H1 (cell line): ENCODE results near the gene AGRP. TPM values are rescaled to one million over a fixed set of nuclear protein-coding genes. Genes with fewer than 3 reads are reported as not detected.

Source experiments
- ASH2L ChIP-seq: fragments of 200-600, 300-600 bp; sonication (generic); IDR thresholded peaks from one replicate; pipeline ENCODE4 v1.7.1; 2017; ENCODE audit warnings: low read length
- CBX5 ChIP-seq: fragments of 300-800, 300-1000 bp; sonication (generic); IDR thresholded peaks from 2 replicates; pipeline ENCODE4 v1.7.1; 2016; ENCODE audit warnings: antibody characterized with exemption, low read length, low read depth
- HDAC6 ChIP-seq: IDR thresholded peaks from one replicate; pipeline ENCODE4 v1.7.1; 2012; ENCODE audit warnings: low read depth, mild to moderate bottlenecking, inconsistent platforms, low read length, moderate library complexity
- SP1 ChIP-seq: IDR thresholded peaks from 2 replicates; pipeline ENCODE4 v1.6.1; 2011; ENCODE audit warnings: low read depth, low read length
- TBP ChIP-seq: IDR thresholded peaks from 2 replicates; pipeline ENCODE4 v1.6.1; 2011; ENCODE audit warnings: low read depth, low read length, improper control_type of control experiment
- polyA plus RNA-seq, 7 experiments: library from polyadenylated mRNA; depleted of rRNA in 3 of 7; stranded (reverse) in 5 of 7; unstranded in 2 of 7; fragments of >200 nt in 5 of 7; fragments of 200-250 nt in 2 of 7; gene quantifications; 1 replicate in 5 of 7; 2 replicates in 1 of 7; 4 replicates in 1 of 7; pipeline versions ENCODE4 v1.2.1 to v1.2.3, GENCODE V29; 2011 to 2013; ENCODE audit warnings: missing spikeins in 2 of 7, mixed read lengths in 2 of 7
- total RNA-seq: library from RNA; stranded (reverse); fragmentation: NEBNext Ultra II Directional; extraction: Animal tissue kit (Norgen Biotek cat#: 25700); gene quantifications from 2 replicates; pipeline ENCODE4 v1.2.1, GENCODE V29; 2021

AGRP gene
- total and polyA plus RNA-seq, 2 of the 8 experiments (the other 6 are each of a cell fraction or from before 2014, with no cell fraction given): not detected

- no peak for TF ChIP-seq SP1
- TF ChIP-seq ASH2L: no peak
- no peak for TF ChIP-seq HDAC6
- TF ChIP-seq TBP: no peak
- TF ChIP-seq CBX5: no peak
- TF ChIP-seq, all 59 proteins: peak for 0
Observed at GRCh38 chr16:67438098-67438791, 45.1 kb downstream of the AGRP start (continued).
